ENCODE measurements around the gene POLR3H.

Gene POLR3H

DNA sequence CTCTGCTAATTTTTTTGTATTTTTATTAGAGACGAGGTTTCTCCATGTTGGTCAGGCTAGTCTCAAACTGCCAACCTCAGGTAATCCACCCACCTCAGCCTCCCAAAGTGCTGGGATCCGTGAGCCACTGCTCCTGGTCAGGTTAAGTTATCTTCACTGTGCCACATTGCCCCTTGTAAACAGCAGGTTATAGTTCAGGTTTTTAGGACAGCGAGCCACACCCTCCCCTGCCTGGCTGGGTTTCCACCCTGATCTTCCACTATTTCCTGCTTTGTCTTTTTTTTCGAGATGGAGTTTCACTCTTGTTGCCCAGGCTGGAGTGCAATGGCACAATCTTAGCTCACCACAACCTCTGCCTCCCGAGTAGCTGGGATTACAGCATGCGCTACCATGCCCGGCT lies 59.2 kb downstream of the POLR3H start:
- DNase-seq (ENCODE audit: low read depth), result no peak
- no peak overlapping the region for H3K4me3 ChIP-seq (ENCODE audit: low read depth, low read length)
- in situ Hi-C loops (cut with HindIII; ENCODE audit: low sequenced_read_pairs), result loop anchor here (5.0 kb wide), 1 partner anchor 38 kb away; the partner anchor contains the start of gene TOB2
- no peak for TF ChIP-seq CTCF (IDR thresholded peaks at IDR 0.05; ENCODE audit: low read depth, low read length, missing control alignments)

- no peak for TF ChIP-seq CTCF (IDR thresholded peaks at IDR 0.05; ENCODE audit: low read depth, low read length, missing control alignments)
- in situ Hi-C loops (cut with HindIII; ENCODE audit: low sequenced_read_pairs), result no loop called here
- H3K4me3 ChIP-seq (ENCODE audit: low read depth, low read length), result no peak overlapping the region
- no peak for DNase-seq (ENCODE audit: low read depth)
These were observed 61.8 kb downstream of the POLR3H start for GRCh38 chr22:41482319-41482935.

GRCh38 chr22:41481925-41482318 lies 62.3 kb downstream of the POLR3H start:
- TF ChIP-seq CTCF (IDR thresholded peaks at IDR 0.05; ENCODE audit: low read depth, low read length, missing control alignments), result no peak
- in situ Hi-C loops (cut with HindIII; ENCODE audit: low sequenced_read_pairs), result no loop called here

DNA sequence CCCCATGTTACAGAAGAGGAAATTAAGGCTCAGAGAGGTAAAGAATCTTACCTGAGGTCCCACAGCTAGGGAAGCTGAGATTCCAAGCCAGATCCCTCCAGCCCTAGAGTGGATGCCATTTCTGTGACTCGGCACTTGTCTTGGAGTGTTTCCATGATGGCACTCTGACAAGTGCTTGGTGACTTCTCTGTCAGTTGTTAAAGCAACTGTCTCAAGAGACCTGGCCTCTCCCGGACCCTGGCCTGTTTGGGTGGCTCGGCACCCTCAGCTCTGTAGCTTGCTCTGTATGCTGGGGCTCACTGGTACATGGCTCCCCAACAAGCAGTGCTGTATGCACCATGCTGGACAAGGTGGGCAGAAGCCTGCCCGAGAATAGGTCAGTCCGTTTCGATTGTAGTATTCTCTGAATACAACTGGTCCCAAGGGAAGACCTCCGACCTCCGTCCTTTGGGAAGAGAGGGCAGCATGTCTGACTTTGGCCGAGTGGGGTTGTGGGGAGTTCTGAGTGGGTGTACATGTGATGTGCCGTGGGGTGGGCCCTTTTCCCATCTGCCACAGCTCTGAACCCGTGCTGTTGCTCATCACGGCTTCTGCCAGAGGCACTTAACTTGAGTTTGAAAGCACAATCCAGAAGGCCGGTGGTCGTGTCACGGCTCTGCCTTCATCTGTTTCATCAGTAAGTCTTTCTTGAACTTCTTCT lies 63.0 kb downstream of the POLR3H start:
- TF ChIP-seq CTCF (IDR thresholded peaks at IDR 0.05; ENCODE audit: low read depth, low read length, missing control alignments), result no peak
- DNase-seq (ENCODE audit: low read depth), result no peak
- no peak overlapping the region for H3K4me3 ChIP-seq (ENCODE audit: low read depth, low read length)
- in situ Hi-C loops (cut with HindIII; ENCODE audit: low sequenced_read_pairs), result no loop called here

More at GRCh38 chr22:41481925-41482318, 62.3 kb downstream of the POLR3H start:
- no peak overlapping the region for H3K4me3 ChIP-seq (ENCODE audit: low read depth, low read length)
- DNase-seq (ENCODE audit: low read depth), result no peak

- H3K4me3 ChIP-seq (ENCODE audit: low read depth, low read length), result no peak overlapping the region
- in situ Hi-C loops (cut with HindIII; ENCODE audit: low sequenced_read_pairs), result no loop called here
- no peak for TF ChIP-seq CTCF (IDR thresholded peaks at IDR 0.05; ENCODE audit: low read depth, low read length, missing control alignments)
- DNase-seq (ENCODE audit: low read depth), result peak; percentile 66
These were observed 63.9 kb downstream of the POLR3H start for GRCh38 chr22:41480397-41480735.

DNA sequence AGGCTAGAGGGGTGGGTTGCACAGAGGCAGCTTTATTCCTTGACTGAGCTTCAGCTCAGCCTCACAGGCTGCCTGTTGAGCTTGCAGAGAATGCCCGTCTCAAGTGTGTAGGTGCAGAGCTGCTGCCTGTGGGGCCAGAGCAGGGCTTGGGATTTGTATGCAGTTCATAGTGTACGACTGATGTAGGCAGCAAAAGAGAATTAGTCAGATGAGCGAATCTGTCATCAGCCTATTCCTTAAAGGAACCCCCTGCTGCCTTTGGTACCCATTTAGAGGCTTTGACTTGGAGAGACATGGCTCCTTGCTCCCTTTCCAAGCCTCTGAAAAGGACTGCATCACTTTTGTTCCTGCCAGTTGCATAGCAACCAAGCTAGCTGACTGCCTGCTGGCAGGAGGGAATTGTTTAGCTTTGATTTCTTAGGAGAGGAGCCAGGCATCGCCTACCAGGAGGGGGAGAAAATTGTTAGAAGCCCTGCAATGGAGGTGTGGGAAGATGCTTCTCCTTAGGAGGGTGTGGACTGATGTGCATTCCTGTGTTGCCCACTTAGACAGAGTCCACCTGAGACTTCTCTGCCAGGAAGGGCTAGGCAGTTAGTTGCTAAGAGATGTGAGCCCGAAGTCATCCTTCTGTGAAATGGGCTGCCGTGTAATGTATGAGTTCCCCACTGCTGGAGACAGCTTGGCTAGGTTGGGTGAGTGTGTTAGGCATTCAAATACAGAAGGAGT lies 64.4 kb downstream of the POLR3H start:
- DNase-seq (ENCODE audit: low read depth), result peak; percentile 92
- TF ChIP-seq CTCF (IDR thresholded peaks at IDR 0.05; ENCODE audit: low read depth, low read length, missing control alignments), result peak; percentile 38
- no peak overlapping the region for H3K4me3 ChIP-seq (ENCODE audit: low read depth, low read length)
- in situ Hi-C loops (cut with HindIII; ENCODE audit: low sequenced_read_pairs), result no loop called here
